ENCODE measurements around the gene GUCD1. TPM values are rescaled to one million over a fixed set of nuclear protein-coding genes. Genes with fewer than 3 reads are reported as not detected.

Gene GUCD1
- total RNA-seq, 4 donors from 2014 or later = 92.8 to 262 (median 144) TPM

GRCh38 chr22:24584871-24585411, 30.0 kb upstream of the GUCD1 start:
- TF ChIP-seq CTCF (IDR thresholded peaks at IDR 0.05; ENCODE audit: low read depth) = no peak

- TF ChIP-seq CTCF (IDR thresholded peaks at IDR 0.05; ENCODE audit: low read depth) = no peak
Measured at GRCh38 chr22:24584166-24584790, 29.3 kb upstream of the GUCD1 start.

GRCh38 chr22:24583221-24584165, 28.6 kb upstream of the GUCD1 start:
- no peak for TF ChIP-seq CTCF (IDR thresholded peaks at IDR 0.05; ENCODE audit: low read depth)

GRCh38 chr22:24582056-24582814, 27.3 kb upstream of the GUCD1 start:
- TF ChIP-seq CTCF (IDR thresholded peaks at IDR 0.05; ENCODE audit: low read depth) = no peak

DNA sequence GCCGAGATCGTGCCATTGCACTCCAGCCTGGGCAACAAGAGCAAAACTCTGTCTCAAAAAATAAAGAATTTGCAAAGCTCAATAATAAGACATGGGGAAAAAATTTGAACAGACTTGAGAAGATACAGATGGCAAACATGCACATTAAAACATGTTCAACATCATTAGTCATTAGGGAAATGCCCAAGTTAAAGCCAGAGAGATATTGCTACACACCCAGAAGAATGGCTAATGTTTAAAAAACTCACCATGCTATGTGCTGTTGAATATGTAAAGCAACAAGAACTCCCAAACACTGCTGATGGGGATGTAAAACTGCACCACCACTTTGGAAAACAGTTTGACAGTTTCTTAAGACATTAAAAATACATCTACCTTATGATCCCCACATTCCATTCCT, 25.3 kb upstream of the GUCD1 start:
- TF ChIP-seq CTCF (IDR thresholded peaks at IDR 0.05; ENCODE audit: low read depth) = no peak

DNA sequence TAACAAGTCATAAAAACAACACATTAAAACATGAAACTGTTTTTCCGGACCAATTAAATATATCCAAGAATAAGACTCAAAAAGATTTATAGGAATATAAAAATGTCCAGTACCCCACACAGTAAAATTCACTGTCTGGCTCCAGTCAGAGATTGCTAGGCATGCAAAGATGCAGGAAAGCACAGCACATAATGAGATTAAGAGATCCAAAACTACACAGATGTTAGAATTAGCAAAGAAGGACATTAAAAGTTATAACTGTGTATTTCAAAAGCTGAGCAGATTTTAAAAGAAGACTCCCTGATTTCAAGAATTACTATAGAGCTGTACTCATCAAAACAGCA, 24.3 kb upstream of the GUCD1 start:
- no peak for TF ChIP-seq CTCF (IDR thresholded peaks at IDR 0.05; ENCODE audit: low read depth)
